GM18909 (cell line): ENCODE data around the gene ARRB1.
"Not testable (repeated sequence)": the region's sequence is repeated elsewhere in the genome, so short reads cannot be mapped to it uniquely, and the experiment has no call there.

Source experiments
- ATAC-seq: cut with Tn5 transposase; IDR thresholded peaks from one replicate; pipeline ENCODE4 v1.9.1; 2021; ENCODE audit warnings: mild to moderate bottlenecking; ENCODE audit not compliant: unreplicated experiment, poor library complexity

ARRB1 gene

DNA sequence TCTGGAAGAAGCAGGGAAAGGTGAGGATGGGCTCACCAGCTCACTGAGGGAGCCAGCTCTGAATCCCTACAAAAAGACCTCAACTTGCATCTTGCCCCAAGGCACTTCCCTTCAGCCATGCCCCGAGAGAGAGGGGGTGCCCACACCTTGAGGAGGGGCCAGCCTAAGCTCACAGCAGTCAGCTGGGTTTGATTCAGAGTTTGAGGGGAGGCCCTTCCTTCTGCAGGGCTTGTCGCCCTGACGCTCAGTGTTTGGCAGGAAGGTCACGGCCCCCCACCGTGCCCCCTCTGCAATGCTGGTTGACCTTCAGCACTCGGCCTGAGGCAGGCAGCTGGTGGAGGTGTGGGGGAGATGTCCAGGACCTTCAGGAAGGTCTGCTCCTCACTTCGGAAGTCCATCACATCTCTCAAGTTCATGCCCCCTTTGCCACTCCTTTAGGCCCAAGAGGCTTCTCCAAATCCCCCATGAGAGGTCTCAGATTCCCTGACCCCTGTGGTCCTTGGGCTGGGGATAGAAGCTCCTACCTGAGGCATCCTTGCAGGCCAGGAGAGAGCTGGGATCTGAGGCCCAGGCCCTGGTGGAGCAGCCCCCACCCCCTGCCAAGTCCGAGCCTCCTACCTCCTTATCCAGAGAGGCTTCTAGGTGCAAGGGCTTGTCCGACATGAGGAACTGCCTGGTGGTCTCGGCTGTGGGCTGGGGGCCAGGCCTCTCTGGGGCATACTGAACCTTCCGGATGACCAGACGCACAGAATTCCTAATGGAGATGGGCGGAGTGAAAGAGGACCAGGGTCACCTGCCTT, 73.3 kb downstream of the ARRB1 start:
- no peak for ATAC-seq

- no peak for ATAC-seq
These were observed 74.2 kb downstream of the ARRB1 start for GRCh38 chr11:75277211-75277805.

- ATAC-seq, result no peak
These were observed 74.8 kb downstream of the ARRB1 start for GRCh38 chr11:75276686-75277085.

DNA sequence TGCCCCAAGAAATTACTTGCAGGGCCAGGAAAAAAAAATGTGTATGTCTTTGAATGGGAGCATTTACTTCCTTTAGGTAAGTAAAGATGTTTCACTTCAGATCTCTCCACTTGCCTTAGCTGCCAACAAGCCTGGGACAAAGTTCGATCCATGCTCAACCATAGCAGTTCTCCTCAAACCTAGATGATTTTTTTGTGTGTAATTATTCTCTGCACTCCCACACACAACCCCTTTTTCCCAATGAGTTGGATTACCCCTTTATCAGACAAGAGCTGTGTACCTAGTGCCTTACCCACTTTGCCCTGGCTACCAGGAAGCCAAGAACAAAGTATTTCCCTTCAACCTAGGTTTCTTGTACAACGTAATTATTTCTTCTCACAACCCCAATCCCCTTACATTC, 75.3 kb downstream of the ARRB1 start:
- no peak for ATAC-seq

DNA sequence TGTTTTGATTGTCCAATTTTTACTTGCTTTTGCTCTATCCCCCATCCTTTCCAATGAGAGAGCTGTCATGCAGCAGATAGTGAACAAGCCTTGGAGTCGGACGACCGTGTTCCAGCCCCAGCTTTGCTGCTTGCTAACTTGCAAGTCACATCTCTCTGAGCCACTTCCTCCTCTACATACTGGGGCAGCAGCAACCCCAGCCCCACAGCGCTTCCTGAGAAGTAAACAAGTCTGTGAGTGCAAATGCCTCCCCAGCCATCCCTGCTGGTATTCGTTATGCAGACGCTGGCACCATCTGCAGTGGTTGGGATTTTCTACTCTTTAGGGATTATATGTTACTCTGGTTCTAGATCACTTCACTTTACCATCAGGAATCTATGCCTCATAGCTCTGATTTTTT, 75.9 kb downstream of the ARRB1 start:
- ATAC-seq, result no peak

DNA sequence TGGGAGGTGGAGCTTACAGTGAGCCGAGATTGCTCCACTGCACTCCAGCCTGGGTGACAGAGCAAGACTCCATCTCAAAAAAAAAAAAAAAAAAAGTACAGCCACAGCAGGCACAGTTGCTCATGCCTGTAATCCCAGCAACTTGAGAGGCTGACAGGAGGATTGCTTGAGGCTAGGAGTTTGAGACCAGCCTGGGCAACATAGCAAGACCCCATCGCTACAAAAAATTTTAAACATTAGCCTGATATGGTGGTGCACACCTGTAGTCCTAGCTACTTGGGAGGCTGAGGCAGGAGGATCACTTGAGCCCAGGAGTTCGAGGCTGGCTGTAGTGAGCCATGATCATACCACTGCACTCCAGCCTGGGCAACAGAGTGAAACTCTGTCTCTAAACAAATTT, 76.7 kb downstream of the ARRB1 start:
- ATAC-seq, result not testable (repeated sequence)

GRCh38 chr11:75273411-75274391, 77.8 kb downstream of the ARRB1 start:
- ATAC-seq, result no peak

- no peak for ATAC-seq
These were observed 78.6 kb downstream of the ARRB1 start for GRCh38 chr11:75272821-75273301.

DNA sequence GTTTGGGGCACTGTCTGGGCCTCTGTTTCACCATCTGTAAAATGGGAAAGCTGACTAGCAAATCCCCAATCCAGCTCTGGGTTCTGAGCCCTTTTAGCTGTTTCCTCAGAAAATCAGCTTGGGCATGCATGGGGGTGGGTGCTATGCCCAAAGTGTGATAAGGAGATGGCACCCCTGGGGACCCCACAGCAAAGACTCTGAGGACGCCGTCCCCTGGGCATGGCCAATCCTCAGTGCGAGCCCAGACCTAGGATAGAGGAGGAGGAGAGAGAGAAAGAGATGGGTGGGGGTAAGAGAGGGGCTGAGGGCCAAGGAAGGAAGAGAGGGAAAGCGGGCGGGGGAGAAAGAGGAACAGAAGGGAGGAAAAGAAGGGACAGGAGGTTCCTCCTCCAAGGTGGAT, 79.1 kb downstream of the ARRB1 start:
- no peak for ATAC-seq

- no peak for ATAC-seq
These were observed 79.7 kb downstream of the ARRB1 start for GRCh38 chr11:75271730-75272129.

- ATAC-seq, result no peak
These were observed 80.5 kb downstream of the ARRB1 start for GRCh38 chr11:75270896-75271418.

DNA sequence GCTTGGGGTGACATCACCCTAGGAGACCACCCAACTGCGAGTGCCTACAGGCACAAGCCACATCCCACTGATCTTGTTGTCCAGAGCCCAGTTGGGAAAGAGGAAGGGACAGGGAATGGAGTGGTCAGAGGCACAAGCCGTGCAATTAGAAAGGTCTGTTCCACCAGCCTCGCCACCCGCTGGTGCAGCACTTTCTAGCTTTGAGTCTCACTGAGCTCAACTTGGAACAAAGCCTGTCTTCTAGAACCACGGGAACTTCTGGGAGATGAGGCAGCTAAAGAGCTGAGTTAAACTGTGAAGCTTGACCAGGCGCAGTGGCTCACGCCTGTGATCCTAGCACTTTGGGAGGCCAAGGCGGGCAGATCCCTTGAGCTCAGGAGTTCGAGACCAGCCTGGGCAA, 81.6 kb downstream of the ARRB1 start:
- no peak for ATAC-seq

DNA sequence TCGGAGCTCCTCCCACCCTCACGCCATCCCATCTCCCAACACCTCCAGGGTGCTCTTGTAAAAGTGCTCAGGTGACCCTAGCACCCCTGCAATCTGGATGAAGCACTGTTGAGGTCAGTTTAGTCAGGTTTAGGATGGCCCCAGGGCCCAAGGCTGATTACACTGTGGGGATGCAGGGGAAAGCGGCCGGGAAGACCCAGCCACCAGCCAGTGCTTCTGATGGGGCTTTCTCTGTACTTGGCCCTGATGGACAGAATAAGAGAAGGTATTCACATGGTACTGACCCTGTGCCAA, 82.1 kb downstream of the ARRB1 start:
- no peak for ATAC-seq

GRCh38 chr11:75268626-75269366, 82.7 kb downstream of the ARRB1 start:
- no peak for ATAC-seq

DNA sequence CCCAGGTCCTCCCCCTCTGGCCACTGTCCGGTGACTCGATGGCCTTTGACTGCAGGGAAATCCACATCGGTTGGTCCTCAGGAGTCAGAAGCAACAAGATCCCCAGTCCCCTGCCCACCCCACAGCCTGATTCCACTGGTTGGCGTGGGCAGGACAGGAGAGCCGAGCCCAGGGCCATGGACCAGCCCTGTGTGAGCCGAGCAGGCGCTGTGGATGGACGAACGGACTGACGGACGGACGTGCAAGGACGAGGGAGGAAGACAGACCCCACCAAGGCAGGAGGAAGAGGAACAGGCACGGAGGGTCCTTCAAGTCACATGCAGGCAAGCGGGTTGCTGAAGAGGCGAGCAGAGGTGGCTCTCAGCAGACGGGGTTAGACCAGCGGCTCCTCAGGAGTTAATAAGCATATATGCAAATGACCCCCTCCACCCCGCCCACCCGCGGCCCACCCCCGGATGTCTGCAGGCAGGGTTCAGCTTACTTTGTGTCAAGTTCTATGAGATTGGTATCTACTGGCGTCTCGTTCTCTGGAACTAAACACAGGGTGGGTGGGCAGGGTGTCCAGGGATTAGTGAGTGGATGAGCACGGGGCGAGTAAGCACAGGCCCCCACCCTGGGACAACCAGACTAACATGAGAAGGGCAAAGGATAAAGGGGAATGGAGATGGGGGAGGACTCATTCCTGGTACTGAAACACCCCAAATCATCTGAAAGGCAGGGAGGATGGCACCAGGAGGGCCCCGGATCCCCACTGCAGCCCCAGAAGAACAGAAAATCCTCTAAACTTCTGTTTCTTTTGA, 84.1 kb downstream of the ARRB1 start:
- ATAC-seq, result no peak

DNA sequence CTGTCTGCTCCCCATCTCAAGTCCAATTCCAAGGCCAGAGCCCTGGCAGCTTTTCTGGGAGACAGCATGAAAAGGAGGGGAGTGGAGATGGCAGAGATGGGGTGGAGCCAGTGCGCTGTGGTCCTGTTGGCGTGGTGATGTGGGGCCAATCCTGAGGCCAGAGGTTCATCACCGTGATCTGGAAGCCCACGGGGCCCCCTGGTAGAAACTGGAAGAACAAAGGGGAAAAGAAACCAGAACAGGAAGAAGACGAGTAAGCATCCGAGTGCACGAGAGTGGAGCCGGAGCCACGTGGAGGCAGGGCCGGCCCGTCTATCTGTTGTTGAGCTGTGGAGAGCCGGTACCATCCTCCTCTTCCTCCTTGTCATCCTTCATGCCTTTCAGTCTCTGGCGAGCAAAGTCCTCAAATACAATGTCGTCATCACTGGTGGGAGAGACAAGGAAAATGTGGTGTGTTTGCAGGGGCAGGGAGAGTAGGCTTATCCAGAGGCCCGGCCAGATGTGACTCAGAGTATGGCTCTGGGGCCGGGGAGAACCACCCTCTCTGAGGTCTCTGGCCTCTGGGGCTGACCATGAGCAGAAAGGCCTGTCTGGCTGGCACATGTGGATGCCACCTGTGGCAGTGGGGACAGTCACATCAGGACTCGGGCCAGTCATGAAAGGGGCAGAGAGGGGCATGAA, 85.5 kb downstream of the ARRB1 start:
- no peak for ATAC-seq

- no peak for ATAC-seq
These were observed 86.5 kb downstream of the ARRB1 start for GRCh38 chr11:75264971-75265370.

- no peak for ATAC-seq
These were observed 87.1 kb downstream of the ARRB1 start for GRCh38 chr11:75264356-75264755.

DNA sequence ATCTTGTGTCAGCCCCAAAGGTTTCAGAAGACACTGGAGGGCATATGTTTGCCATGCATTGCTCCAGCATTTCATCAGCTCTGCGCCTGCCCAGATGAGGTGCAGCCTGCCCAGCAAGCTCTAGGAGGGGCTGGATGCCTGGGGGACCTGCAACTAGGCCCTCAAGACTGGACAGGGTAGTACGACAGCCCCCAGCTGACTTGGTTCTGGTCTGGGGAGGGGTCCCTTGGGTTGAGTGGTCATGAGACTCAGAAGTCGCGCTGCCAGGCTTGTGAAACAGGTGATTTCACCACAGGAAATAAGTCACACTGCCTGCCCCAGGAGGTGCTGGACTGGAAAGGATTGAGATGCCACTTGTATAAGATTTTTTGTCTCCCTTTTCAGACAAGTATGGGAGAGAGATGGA, 87.5 kb downstream of the ARRB1 start:
- ATAC-seq, result no peak
